ENCODE results near the gene PATL2.
"Not testable (repeated sequence)": the region's sequence is repeated elsewhere in the genome, so short reads cannot be mapped to it uniquely, and the experiment has no call there.

DNA sequence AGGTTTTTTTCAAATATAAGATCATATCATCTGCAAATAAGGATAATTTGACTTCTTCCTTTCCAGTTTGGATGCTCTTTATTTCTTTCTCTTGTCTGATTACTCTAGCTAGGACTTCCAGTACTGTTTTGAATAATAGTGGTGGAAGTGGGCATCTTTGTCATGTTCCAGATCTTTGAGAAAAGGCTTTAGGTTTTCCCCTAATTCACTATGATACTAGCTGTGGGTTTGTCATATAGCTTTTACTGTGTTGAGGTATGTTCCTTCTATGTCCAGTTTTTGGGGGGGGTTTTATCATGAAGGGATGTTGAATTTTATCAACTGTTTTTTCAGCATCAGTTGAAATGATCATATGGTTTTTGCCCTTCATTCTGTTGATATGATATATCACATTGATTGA lies 10.4 kb downstream of the PATL2 start:
- TF ChIP-seq, protein P1, sequence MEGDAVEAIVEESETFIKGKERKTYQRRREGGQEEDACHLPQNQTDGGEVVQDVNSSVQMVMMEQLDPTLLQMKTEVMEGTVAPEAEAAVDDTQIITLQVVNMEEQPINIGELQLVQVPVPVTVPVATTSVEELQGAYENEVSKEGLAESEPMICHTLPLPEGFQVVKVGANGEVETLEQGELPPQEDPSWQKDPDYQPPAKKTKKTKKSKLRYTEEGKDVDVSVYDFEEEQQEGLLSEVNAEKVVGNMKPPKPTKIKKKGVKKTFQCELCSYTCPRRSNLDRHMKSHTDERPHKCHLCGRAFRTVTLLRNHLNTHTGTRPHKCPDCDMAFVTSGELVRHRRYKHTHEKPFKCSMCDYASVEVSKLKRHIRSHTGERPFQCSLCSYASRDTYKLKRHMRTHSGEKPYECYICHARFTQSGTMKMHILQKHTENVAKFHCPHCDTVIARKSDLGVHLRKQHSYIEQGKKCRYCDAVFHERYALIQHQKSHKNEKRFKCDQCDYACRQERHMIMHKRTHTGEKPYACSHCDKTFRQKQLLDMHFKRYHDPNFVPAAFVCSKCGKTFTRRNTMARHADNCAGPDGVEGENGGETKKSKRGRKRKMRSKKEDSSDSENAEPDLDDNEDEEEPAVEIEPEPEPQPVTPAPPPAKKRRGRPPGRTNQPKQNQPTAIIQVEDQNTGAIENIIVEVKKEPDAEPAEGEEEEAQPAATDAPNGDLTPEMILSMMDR (IDR thresholded peaks at IDR 0.05), result not testable (repeated sequence)
- not testable (repeated sequence) for TF ChIP-seq POLR2A (IDR thresholded peaks at IDR 0.05)
